ENCODE measurements around the gene CHDH. TPM values are rescaled to one million over a fixed set of nuclear protein-coding genes. Genes with fewer than 3 reads are reported as not detected.

The CHDH gene
- total and polyA plus RNA-seq, 7 experiments from 2014 or later: 0.05 to 1.3 (median 0.27) TPM; not detected in 2

- Histone ChIP-seq H3K36me3 (ENCODE audit: control insufficient read depth in 2 of 3, insufficient read depth in 3 of 3, low read length in 3 of 3) (peaks cover 9 to 53% (median 16%) of the 10 kb centered on the region in 3 experiments), H3K9me3 (ENCODE audit: control insufficient read depth in 2 of 3, low read length in 3 of 3) (no peaks in the 10 kb centered on the region), H3K27ac (ENCODE audit: low read depth, low read length) (no peak overlapping the region), H3K4me3 (ENCODE audit: low read length) (peak overlapping the region; percentile 85), H3K27me3 (ENCODE audit: control insufficient read depth in 2 of 2, insufficient read depth in 2 of 2, low read length in 2 of 2) (no peaks in the 10 kb centered on the region), H3K4me1 (ENCODE audit: control insufficient read depth in 2 of 2, insufficient read depth in 2 of 2, low read length in 2 of 2) (peaks cover 10 to 15% of the 10 kb centered on the region in 2 donors)
- Mint-ChIP-seq H3K27me3 (no peaks in the 10 kb centered on the region), H3K4me1 (peaks cover 18 to 39% (median 36%) of the 10 kb centered on the region in 7 donors), H3K36me3 (peaks cover 12 to 36% (median 24%) of the 10 kb centered on the region in 5 donors), H3K4me3 (peak overlapping the region; percentile 84 to 100 (median 98)), H3K9me3 (peaks cover 0 to 6% (median 0%) of the 10 kb centered on the region in 11 donors), H3K27ac (peak overlapping the region; percentile 65 to 100 (median 93))
- DNase-seq (no peak), ATAC-seq (no peak)
- intact Hi-C loops (cut with micrococcal nuclease): no loop called here
- ChIA-PET CTCF (interaction anchor here (1.3 kb wide), 1 partner anchor 11 kb away, joined by 3 read pairs; the partner anchor contains the start of gene SELENOK), POLR2A (interaction anchor here (0.7 to 5.1 kb wide), 2 partner anchors 11 to 533 kb away, joined by 3 to 51 read pairs; partner anchors contain the start of genes DCP1A and SELENOK)
These were observed 34.5 kb upstream of the CHDH start for GRCh38 chr3:53880396-53881345.

GRCh38 chr3:53865732-53866499 lies 19.7 kb upstream of the CHDH start:
- intact Hi-C loops (cut with micrococcal nuclease): no loop called here
- no peak overlapping the region for H3K27ac Mint-ChIP-seq
- Histone ChIP-seq H3K36me3 (ENCODE audit: control insufficient read depth in 2 of 3, insufficient read depth in 3 of 3, low read length in 3 of 3) (peaks cover 12 to 72% (median 20%) of the 10 kb centered on the region in 3 experiments), H3K27ac (ENCODE audit: low read depth, low read length) (no peak overlapping the region), H3K4me1 (ENCODE audit: control insufficient read depth in 2 of 2, insufficient read depth in 2 of 2, low read length in 2 of 2) (no peaks in the 10 kb centered on the region), H3K4me3 (ENCODE audit: low read length) (no peak overlapping the region), H3K27me3 (ENCODE audit: control insufficient read depth in 2 of 2, insufficient read depth in 2 of 2, low read length in 2 of 2) (no peaks in the 10 kb centered on the region), H3K9me3 (ENCODE audit: control insufficient read depth in 2 of 3, low read length in 3 of 3) (no peaks in the 10 kb centered on the region)
- no peaks in the 10 kb centered on the region for H3K9me3 Mint-ChIP-seq
- H3K4me3 Mint-ChIP-seq: no peak overlapping the region
- peaks cover 29 to 60% (median 36%) of the 10 kb centered on the region in 5 donors for H3K36me3 Mint-ChIP-seq
- ChIA-PET POLR2A (no interaction called here), CTCF (no interaction called here)
- H3K4me1 Mint-ChIP-seq: peaks cover 0 to 8% (median 0%) of the 10 kb centered on the region in 7 donors
- H3K27me3 Mint-ChIP-seq: no peaks in the 10 kb centered on the region
- DNase-seq (no peak), ATAC-seq (no peak)

GRCh38 chr3:53863145-53863544 lies 16.9 kb upstream of the CHDH start:
- ATAC-seq (no peak), DNase-seq (no peak)
- no peak overlapping the region for H3K27ac ChIP-seq (ENCODE audit: low read depth, low read length)
- POLR2A ChIA-PET: no interaction called here
- peaks cover 0 to 47% (median 6%) of the 10 kb centered on the region in 3 experiments for H3K36me3 ChIP-seq (ENCODE audit: control insufficient read depth in 2 of 3, insufficient read depth in 3 of 3, low read length in 3 of 3)
- peak overlapping the region in 3 of 9 donors; percentile 14 to 45 (median 23) for H3K27ac Mint-ChIP-seq
- H3K4me1 ChIP-seq (ENCODE audit: control insufficient read depth in 2 of 2, insufficient read depth in 2 of 2, low read length in 2 of 2): no peaks in the 10 kb centered on the region
- CTCF ChIA-PET: no interaction called here
- peaks cover 18 to 38% (median 25%) of the 10 kb centered on the region in 5 donors for H3K36me3 Mint-ChIP-seq
- no peaks in the 10 kb centered on the region for H3K27me3 ChIP-seq (ENCODE audit: control insufficient read depth in 2 of 2, insufficient read depth in 2 of 2, low read length in 2 of 2)
- no peaks in the 10 kb centered on the region for H3K9me3 Mint-ChIP-seq
- intact Hi-C loops (cut with micrococcal nuclease): no loop called here
- no peaks in the 10 kb centered on the region for H3K27me3 Mint-ChIP-seq
- peaks cover 0 to 2% (median 0%) of the 10 kb centered on the region in 7 donors for H3K4me1 Mint-ChIP-seq
- no peak overlapping the region for H3K4me3 Mint-ChIP-seq
- H3K4me3 ChIP-seq (ENCODE audit: low read length): no peak overlapping the region
- H3K9me3 ChIP-seq (ENCODE audit: control insufficient read depth in 2 of 3, low read length in 3 of 3): no peaks in the 10 kb centered on the region

GRCh38 chr3:53862241-53862640 lies 16.0 kb upstream of the CHDH start:
- ATAC-seq (no peak), DNase-seq (no peak)
- Mint-ChIP-seq H3K4me3 (no peak overlapping the region), H3K36me3 (peaks cover 10 to 32% (median 18%) of the 10 kb centered on the region in 5 donors), H3K27me3 (no peaks in the 10 kb centered on the region), H3K9me3 (no peaks in the 10 kb centered on the region), H3K27ac (peak overlapping the region in 2 of 9 donors; percentile 26 to 49), H3K4me1 (peaks cover 0 to 2% (median 0%) of the 10 kb centered on the region in 7 donors)
- Histone ChIP-seq H3K4me3 (ENCODE audit: low read length) (no peak overlapping the region), H3K9me3 (ENCODE audit: control insufficient read depth in 2 of 3, low read length in 3 of 3) (no peaks in the 10 kb centered on the region), H3K36me3 (ENCODE audit: control insufficient read depth in 2 of 3, insufficient read depth in 3 of 3, low read length in 3 of 3) (peaks cover 0 to 38% (median 6%) of the 10 kb centered on the region in 3 experiments), H3K4me1 (ENCODE audit: control insufficient read depth in 2 of 2, insufficient read depth in 2 of 2, low read length in 2 of 2) (no peaks in the 10 kb centered on the region), H3K27ac (ENCODE audit: low read depth, low read length) (no peak overlapping the region), H3K27me3 (ENCODE audit: control insufficient read depth in 2 of 2, insufficient read depth in 2 of 2, low read length in 2 of 2) (no peaks in the 10 kb centered on the region)
- POLR2A ChIA-PET: no interaction called here
- intact Hi-C loops (cut with micrococcal nuclease): no loop called here
- CTCF ChIA-PET: no interaction called here

- Mint-ChIP-seq H3K27ac (no peak overlapping the region), H3K4me1 (peaks cover 0 to 5% (median 0%) of the 10 kb centered on the region in 7 donors), H3K9me3 (no peaks in the 10 kb centered on the region), H3K4me3 (no peak overlapping the region), H3K27me3 (no peaks in the 10 kb centered on the region), H3K36me3 (peaks cover 10 to 25% (median 18%) of the 10 kb centered on the region in 5 donors)
- ATAC-seq (no peak), DNase-seq (no peak)
- Histone ChIP-seq H3K27ac (ENCODE audit: low read depth, low read length) (no peak overlapping the region), H3K4me1 (ENCODE audit: control insufficient read depth in 2 of 2, insufficient read depth in 2 of 2, low read length in 2 of 2) (no peaks in the 10 kb centered on the region), H3K4me3 (ENCODE audit: low read length) (no peak overlapping the region), H3K27me3 (ENCODE audit: control insufficient read depth in 2 of 2, insufficient read depth in 2 of 2, low read length in 2 of 2) (no peaks in the 10 kb centered on the region), H3K9me3 (ENCODE audit: control insufficient read depth in 2 of 3, low read length in 3 of 3) (no peaks in the 10 kb centered on the region), H3K36me3 (ENCODE audit: control insufficient read depth in 2 of 3, insufficient read depth in 3 of 3, low read length in 3 of 3) (peaks cover 0 to 29% (median 6%) of the 10 kb centered on the region in 3 experiments)
- ChIA-PET POLR2A (no interaction called here), CTCF (no interaction called here)
- intact Hi-C loops (cut with micrococcal nuclease): no loop called here
These were observed 14.0 kb upstream of the CHDH start for GRCh38 chr3:53860196-53860595.

- ChIA-PET POLR2A (no interaction called here), CTCF (no interaction called here)
- no peak for DNase-seq
- Mint-ChIP-seq H3K36me3 (peaks cover 10 to 18% (median 12%) of the 10 kb centered on the region in 5 donors), H3K27me3 (peaks cover 0 to 5% (median 4%) of the 10 kb centered on the region in 5 donors), H3K9me3 (no peaks in the 10 kb centered on the region), H3K4me3 (no peak overlapping the region), H3K4me1 (peaks cover 0 to 5% (median 0%) of the 10 kb centered on the region in 7 donors), H3K27ac (no peak overlapping the region)
- ATAC-seq: no peak
- intact Hi-C loops (cut with micrococcal nuclease): no loop called here
- Histone ChIP-seq H3K4me3 (ENCODE audit: low read length) (no peak overlapping the region), H3K9me3 (ENCODE audit: control insufficient read depth in 2 of 3, low read length in 3 of 3) (no peaks in the 10 kb centered on the region), H3K27me3 (ENCODE audit: control insufficient read depth in 2 of 2, insufficient read depth in 2 of 2, low read length in 2 of 2) (no peaks in the 10 kb centered on the region), H3K36me3 (ENCODE audit: control insufficient read depth in 2 of 3, insufficient read depth in 3 of 3, low read length in 3 of 3) (peaks cover 0 to 20% (median 0%) of the 10 kb centered on the region in 3 experiments), H3K27ac (ENCODE audit: low read depth, low read length) (no peak overlapping the region), H3K4me1 (ENCODE audit: control insufficient read depth in 2 of 2, insufficient read depth in 2 of 2, low read length in 2 of 2) (no peaks in the 10 kb centered on the region)
These were observed 13.0 kb upstream of the CHDH start for GRCh38 chr3:53859178-53859577.
